Activated T-cell treated with anti-CD3 and anti-CD28 coated beads, Interleukin-2, amount 50 U/mL, for 24 hours (primary cell): Measurements from ENCODE around the gene SCUBE1.

ENCODE experiments used
- DNase-seq: peaks from one replicate; pipeline ENCODE4 v3.0.0-alpha.2; 2020
- H3K27ac Mint-ChIP-seq: 2 replicates; pipeline ENCODE4 v1.8.0; 2020; ENCODE audit warnings: mild to moderate bottlenecking, mixed read lengths
- H3K27me3 Mint-ChIP-seq: 2 replicates; pipeline ENCODE4 v1.8.0; 2020; ENCODE audit warnings: mixed read lengths
- H3K36me3 Mint-ChIP-seq: 2 replicates; pipeline ENCODE4 v1.8.0; 2020; ENCODE audit warnings: low read depth, mixed read lengths
- H3K4me1 Mint-ChIP-seq: 2 replicates; pipeline ENCODE4 v1.8.0; 2020; ENCODE audit warnings: low read depth, mixed read lengths
- H3K4me3 Mint-ChIP-seq: 2 replicates; pipeline ENCODE4 v1.8.0; 2020; ENCODE audit warnings: mild to moderate bottlenecking, moderate library complexity, mixed read lengths
- H3K9me3 Mint-ChIP-seq: 2 replicates; pipeline ENCODE4 v1.8.0; 2020; ENCODE audit warnings: mixed read lengths

SCUBE1 gene

GRCh38 chr22:43150731-43151206, 192.4 kb downstream of the SCUBE1 start:
- H3K36me3 Mint-ChIP-seq: peaks cover 10% of the 10 kb centered on the region
- DNase-seq: no peak
- no peaks in the 10 kb centered on the region for H3K27me3 Mint-ChIP-seq
- H3K9me3 Mint-ChIP-seq: no peaks in the 10 kb centered on the region
- peaks cover 37% of the 10 kb centered on the region for H3K4me1 Mint-ChIP-seq
- peak overlapping the region; percentile 93 for H3K27ac Mint-ChIP-seq
- peak overlapping the region; percentile 85 for H3K4me3 Mint-ChIP-seq

- Mint-ChIP-seq H3K4me1 (peaks cover 30% of the 10 kb centered on the region), H3K9me3 (no peaks in the 10 kb centered on the region), H3K27me3 (no peaks in the 10 kb centered on the region), H3K36me3 (peaks cover 3% of the 10 kb centered on the region), H3K4me3 (no peak overlapping the region), H3K27ac (no peak overlapping the region)
- no peak for DNase-seq
Measured at GRCh38 chr22:43148581-43148980, 194.6 kb downstream of the SCUBE1 start.

- H3K4me1 Mint-ChIP-seq: peaks cover 31% of the 10 kb centered on the region
- peak overlapping the region; percentile 13 for H3K27ac Mint-ChIP-seq
- DNase-seq: no peak
- H3K9me3 Mint-ChIP-seq: no peaks in the 10 kb centered on the region
- no peak overlapping the region for H3K4me3 Mint-ChIP-seq
- H3K27me3 Mint-ChIP-seq: no peaks in the 10 kb centered on the region
- peaks cover 4% of the 10 kb centered on the region for H3K36me3 Mint-ChIP-seq
Measured at GRCh38 chr22:43147821-43148220, 195.4 kb downstream of the SCUBE1 start.
